GM12878 (cell line): ENCODE results near the gene PRDM12. TPM values are rescaled to one million over a fixed set of nuclear protein-coding genes. Genes with fewer than 3 reads are reported as not detected.

ENCODE experiments used
- polyA plus RNA-seq, 11 experiments: library from polyadenylated mRNA; depleted of rRNA in 4 of 11; unstranded in 6 of 11; stranded (reverse) in 5 of 11; fragments of >200 nt; fragmentation: Nextera tagmentation in 4 of 11; fragmentation: Illumina TruSeq in 1 of 11; extraction: Ambion mirVana in 4 of 11; extraction: Trizol in 1 of 11; gene quantifications; 1 replicate in 1 of 11; 2 replicates in 10 of 11; pipeline versions ENCODE4 v1.2.1 to v1.2.3, GENCODE V29; 2011 to 2016; ENCODE audit warnings: inconsistent platforms in 2 of 11, missing spikeins in 2 of 11, low read depth in 1 of 11
- total RNA-seq, 4 experiments: library from RNA; depleted of rRNA in 3 of 4; stranded (reverse); fragments of >200 nt in 3 of 4; fragmentation: Illumina TruSeq in 1 of 4; extraction: Trizol in 1 of 4; gene quantifications; 2 replicates each; pipeline versions ENCODE4 v1.2.1 to v1.2.3, GENCODE V29; 2013 to 2021
- TF ChIP-seq, protein P1 (sequence below): IDR thresholded peaks from 2 replicates; pipeline ENCODE4 v1.6.1; 2012; ENCODE audit warnings: improper control_type of control experiment, low read depth, low read length; ENCODE audit not compliant: insufficient replicate concordance
- TF ChIP-seq, protein P2 (sequence below): fragments of 450-650 bp; formaldehyde crosslinking; IDR thresholded peaks from 2 replicates; pipeline ENCODE4 v1.4.0; 2022; ENCODE audit warnings: mild to moderate bottlenecking, moderate library complexity

The PRDM12 gene
- total and polyA plus RNA-seq, 10 of the 15 experiments (the other 5 are each of a cell fraction or from before 2014, with no cell fraction given): not detected

DNA sequence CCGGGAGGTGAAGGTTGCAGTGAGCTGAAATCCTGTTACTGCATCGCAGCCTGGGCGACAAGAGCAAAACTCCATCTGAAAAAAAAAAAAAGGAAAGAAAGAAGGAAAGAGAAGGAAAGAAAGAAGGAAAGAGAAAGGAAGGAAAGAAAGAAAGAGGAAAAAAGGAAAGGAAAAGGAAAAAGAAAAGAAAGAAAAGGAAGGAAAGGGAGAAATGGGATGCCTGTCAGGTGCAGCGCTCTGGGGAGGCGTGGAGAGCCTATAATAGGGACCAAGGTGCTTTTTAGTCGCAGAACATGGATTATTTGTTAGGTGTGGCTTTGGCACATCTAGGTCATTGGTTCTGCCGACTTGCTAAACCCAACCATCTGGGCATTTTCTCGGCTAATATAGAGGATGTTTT lies 47.1 kb downstream of the PRDM12 start (continued):
- TF ChIP-seq, protein P1, sequence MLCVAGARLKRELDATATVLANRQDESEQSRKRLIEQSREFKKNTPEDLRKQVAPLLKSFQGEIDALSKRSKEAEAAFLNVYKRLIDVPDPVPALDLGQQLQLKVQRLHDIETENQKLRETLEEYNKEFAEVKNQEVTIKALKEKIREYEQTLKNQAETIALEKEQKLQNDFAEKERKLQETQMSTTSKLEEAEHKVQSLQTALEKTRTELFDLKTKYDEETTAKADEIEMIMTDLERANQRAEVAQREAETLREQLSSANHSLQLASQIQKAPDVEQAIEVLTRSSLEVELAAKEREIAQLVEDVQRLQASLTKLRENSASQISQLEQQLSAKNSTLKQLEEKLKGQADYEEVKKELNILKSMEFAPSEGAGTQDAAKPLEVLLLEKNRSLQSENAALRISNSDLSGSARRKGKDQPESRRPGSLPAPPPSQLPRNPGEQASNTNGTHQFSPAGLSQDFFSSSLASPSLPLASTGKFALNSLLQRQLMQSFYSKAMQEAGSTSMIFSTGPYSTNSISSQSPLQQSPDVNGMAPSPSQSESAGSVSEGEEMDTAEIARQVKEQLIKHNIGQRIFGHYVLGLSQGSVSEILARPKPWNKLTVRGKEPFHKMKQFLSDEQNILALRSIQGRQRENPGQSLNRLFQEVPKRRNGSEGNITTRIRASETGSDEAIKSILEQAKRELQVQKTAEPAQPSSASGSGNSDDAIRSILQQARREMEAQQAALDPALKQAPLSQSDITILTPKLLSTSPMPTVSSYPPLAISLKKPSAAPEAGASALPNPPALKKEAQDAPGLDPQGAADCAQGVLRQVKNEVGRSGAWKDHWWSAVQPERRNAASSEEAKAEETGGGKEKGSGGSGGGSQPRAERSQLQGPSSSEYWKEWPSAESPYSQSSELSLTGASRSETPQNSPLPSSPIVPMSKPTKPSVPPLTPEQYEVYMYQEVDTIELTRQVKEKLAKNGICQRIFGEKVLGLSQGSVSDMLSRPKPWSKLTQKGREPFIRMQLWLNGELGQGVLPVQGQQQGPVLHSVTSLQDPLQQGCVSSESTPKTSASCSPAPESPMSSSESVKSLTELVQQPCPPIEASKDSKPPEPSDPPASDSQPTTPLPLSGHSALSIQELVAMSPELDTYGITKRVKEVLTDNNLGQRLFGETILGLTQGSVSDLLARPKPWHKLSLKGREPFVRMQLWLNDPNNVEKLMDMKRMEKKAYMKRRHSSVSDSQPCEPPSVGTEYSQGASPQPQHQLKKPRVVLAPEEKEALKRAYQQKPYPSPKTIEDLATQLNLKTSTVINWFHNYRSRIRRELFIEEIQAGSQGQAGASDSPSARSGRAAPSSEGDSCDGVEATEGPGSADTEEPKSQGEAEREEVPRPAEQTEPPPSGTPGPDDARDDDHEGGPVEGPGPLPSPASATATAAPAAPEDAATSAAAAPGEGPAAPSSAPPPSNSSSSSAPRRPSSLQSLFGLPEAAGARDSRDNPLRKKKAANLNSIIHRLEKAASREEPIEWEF: no peak
- TF ChIP-seq, protein P2, sequence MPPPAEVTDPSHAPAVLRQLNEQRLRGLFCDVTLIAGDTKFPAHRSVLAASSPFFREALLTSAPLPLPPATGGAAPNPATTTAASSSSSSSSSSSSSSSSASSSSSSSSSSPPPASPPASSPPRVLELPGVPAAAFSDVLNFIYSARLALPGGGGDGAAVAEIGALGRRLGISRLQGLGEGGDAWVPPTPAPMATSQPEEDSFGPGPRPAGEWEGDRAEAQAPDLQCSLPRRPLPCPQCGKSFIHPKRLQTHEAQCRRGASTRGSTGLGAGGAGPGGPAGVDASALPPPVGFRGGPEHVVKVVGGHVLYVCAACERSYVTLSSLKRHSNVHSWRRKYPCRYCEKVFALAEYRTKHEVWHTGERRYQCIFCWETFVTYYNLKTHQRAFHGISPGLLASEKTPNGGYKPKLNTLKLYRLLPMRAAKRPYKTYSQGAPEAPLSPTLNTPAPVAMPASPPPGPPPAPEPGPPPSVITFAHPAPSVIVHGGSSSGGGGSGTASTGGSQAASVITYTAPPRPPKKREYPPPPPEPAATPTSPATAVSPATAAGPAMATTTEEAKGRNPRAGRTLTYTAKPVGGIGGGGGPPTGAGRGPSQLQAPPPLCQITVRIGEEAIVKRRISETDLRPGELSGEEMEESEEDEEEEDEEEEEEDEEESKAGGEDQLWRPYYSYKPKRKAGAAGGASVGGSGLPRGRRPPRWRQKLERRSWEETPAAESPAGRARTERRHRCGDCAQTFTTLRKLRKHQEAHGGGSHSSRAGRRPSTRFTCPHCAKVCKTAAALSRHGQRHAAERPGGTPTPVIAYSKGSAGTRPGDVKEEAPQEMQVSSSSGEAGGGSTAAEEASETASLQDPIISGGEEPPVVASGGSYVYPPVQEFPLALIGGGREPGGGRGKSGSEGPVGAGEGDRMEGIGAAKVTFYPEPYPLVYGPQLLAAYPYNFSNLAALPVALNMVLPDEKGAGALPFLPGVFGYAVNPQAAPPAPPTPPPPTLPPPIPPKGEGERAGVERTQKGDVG (CRISPR knock-in tag): no peak
